ENCODE measurements around the gene RNASET2.
"Not testable (repeated sequence)": the region's sequence is repeated elsewhere in the genome, so short reads cannot be mapped to it uniquely, and the experiment has no call there.

DNA sequence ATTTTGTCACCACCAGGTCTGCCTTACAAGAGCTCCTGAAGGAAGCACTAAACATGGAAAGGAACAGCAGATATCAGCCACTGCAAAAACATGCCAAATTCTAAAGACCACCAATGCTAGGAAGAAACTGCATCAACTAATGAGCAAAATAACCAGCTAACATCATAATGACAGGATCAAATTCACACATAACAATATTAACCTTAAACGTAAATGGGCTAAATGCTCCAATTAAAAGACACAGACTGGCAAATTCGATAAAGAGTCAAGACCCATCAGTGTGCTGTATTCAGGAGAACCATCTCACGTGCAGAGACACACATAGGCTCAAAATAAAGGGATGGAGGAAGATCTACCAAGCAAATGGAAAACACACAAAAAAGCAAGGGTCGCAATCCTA lies 69.6 kb downstream of the RNASET2 start:
- TF ChIP-seq, protein P1, sequence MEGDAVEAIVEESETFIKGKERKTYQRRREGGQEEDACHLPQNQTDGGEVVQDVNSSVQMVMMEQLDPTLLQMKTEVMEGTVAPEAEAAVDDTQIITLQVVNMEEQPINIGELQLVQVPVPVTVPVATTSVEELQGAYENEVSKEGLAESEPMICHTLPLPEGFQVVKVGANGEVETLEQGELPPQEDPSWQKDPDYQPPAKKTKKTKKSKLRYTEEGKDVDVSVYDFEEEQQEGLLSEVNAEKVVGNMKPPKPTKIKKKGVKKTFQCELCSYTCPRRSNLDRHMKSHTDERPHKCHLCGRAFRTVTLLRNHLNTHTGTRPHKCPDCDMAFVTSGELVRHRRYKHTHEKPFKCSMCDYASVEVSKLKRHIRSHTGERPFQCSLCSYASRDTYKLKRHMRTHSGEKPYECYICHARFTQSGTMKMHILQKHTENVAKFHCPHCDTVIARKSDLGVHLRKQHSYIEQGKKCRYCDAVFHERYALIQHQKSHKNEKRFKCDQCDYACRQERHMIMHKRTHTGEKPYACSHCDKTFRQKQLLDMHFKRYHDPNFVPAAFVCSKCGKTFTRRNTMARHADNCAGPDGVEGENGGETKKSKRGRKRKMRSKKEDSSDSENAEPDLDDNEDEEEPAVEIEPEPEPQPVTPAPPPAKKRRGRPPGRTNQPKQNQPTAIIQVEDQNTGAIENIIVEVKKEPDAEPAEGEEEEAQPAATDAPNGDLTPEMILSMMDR (IDR thresholded peaks at IDR 0.05; ENCODE audit: poor library complexity): not testable (repeated sequence)
- TF ChIP-seq EZH2phosphoT487 (IDR thresholded peaks at IDR 0.05; ENCODE audit: low read depth, severe bottlenecking, unreplicated experiment): not testable (repeated sequence)

Data from hepatocyte (in vitro differentiated cells).